ENCODE results near the gene OTX2. TPM values are rescaled to one million over a fixed set of nuclear protein-coding genes. Genes with fewer than 3 reads are reported as not detected.

The OTX2 gene
- total RNA-seq, 2 experiments from 2014 or later: not detected

GRCh38 chr14:56807386-56808109 lies 2.7 kb downstream of the OTX2 start:
- POLR2A ChIA-PET: no interaction called here
- no TSS peak for BruUV-seq (replicated peaks)
- Histone ChIP-seq H3K36me3 (ENCODE audit: insufficient read depth, low read length) (no peaks in the 10 kb centered on the region), H3K9me2 (ENCODE audit: insufficient read depth, low read length) (no peaks in the 10 kb centered on the region), H3K4me3 (ENCODE audit: low read depth, low read length, poor library complexity, severe bottlenecking) (no peak overlapping the region), H3K4me1 (ENCODE audit: insufficient read depth, low read length, poor library complexity, severe bottlenecking) (no peaks in the 10 kb centered on the region), H4K20me1 (ENCODE audit: insufficient read depth, low read length) (no peaks in the 10 kb centered on the region), H3K4me2 (ENCODE audit: low read length) (no peak overlapping the region), H3K79me2 (ENCODE audit: insufficient read depth, low read depth, low read length) (no peaks in the 10 kb centered on the region), H3K27ac (ENCODE audit: low read depth, low read length, poor library complexity, severe bottlenecking) (no peak overlapping the region), H2AFZ (ENCODE audit: low read length) (no peak overlapping the region), H3K9me3 (ENCODE audit: low read length) (no peaks in the 10 kb centered on the region)
- TF ChIP-seq CTCF (conservative IDR thresholded peaks at IDR 0.05; ENCODE audit: low read length): no peak
- TF ChIP-seq EZH2phosphoT487 (IDR thresholded peaks at IDR 0.05; ENCODE audit: borderline replicate concordance, low read depth, low read length): no peak
- DNase-seq (ENCODE audit: low spot score): no peak
- CTCF ChIA-PET (ENCODE audit: unreplicated experiment): no interaction called here
- intact Hi-C loops (cut with micrococcal nuclease; ENCODE audit: unreplicated experiment): no loop called here

GRCh38 chr14:56806760-56807159 lies 3.5 kb downstream of the OTX2 start:
- BruUV-seq (replicated peaks): no TSS peak
- no peaks in the 10 kb centered on the region for H3K4me1 ChIP-seq (ENCODE audit: insufficient read depth, low read length, poor library complexity, severe bottlenecking)
- no peaks in the 10 kb centered on the region for H3K9me3 ChIP-seq (ENCODE audit: low read length)
- H3K27ac ChIP-seq (ENCODE audit: low read depth, low read length, poor library complexity, severe bottlenecking): no peak overlapping the region
- TF ChIP-seq EZH2phosphoT487 (IDR thresholded peaks at IDR 0.05; ENCODE audit: borderline replicate concordance, low read depth, low read length): no peak
- DNase-seq (ENCODE audit: low spot score): no peak
- no peak overlapping the region for H3K4me2 ChIP-seq (ENCODE audit: low read length)
- no peaks in the 10 kb centered on the region for H4K20me1 ChIP-seq (ENCODE audit: insufficient read depth, low read length)
- no peak overlapping the region for H2AFZ ChIP-seq (ENCODE audit: low read length)
- intact Hi-C loops (cut with micrococcal nuclease; ENCODE audit: unreplicated experiment): no loop called here
- POLR2A ChIA-PET: interaction anchor here (1.0 kb wide), 1 partner anchor 393 kb away, joined by 7 read pairs; no protein-coding TSS in a partner anchor
- H3K36me3 ChIP-seq (ENCODE audit: insufficient read depth, low read length): no peaks in the 10 kb centered on the region
- no peak overlapping the region for H3K4me3 ChIP-seq (ENCODE audit: low read depth, low read length, poor library complexity, severe bottlenecking)
- CTCF ChIA-PET (ENCODE audit: unreplicated experiment): no interaction called here
- H3K79me2 ChIP-seq (ENCODE audit: insufficient read depth, low read depth, low read length): no peaks in the 10 kb centered on the region
- no peaks in the 10 kb centered on the region for H3K9me2 ChIP-seq (ENCODE audit: insufficient read depth, low read length)

- Histone ChIP-seq H3K9me2 (ENCODE audit: insufficient read depth, low read length) (no peaks in the 10 kb centered on the region), H3K4me3 (ENCODE audit: low read depth, low read length, poor library complexity, severe bottlenecking) (no peak overlapping the region), H3K4me2 (ENCODE audit: low read length) (no peak overlapping the region), H3K27ac (ENCODE audit: low read depth, low read length, poor library complexity, severe bottlenecking) (no peak overlapping the region), H3K36me3 (ENCODE audit: insufficient read depth, low read length) (no peaks in the 10 kb centered on the region), H4K20me1 (ENCODE audit: insufficient read depth, low read length) (no peaks in the 10 kb centered on the region), H3K79me2 (ENCODE audit: insufficient read depth, low read depth, low read length) (no peaks in the 10 kb centered on the region), H3K4me1 (ENCODE audit: insufficient read depth, low read length, poor library complexity, severe bottlenecking) (no peaks in the 10 kb centered on the region), H3K9me3 (ENCODE audit: low read length) (no peaks in the 10 kb centered on the region), H2AFZ (ENCODE audit: low read length) (no peak overlapping the region)
- DNase-seq (ENCODE audit: low spot score): no peak
- CTCF ChIA-PET (ENCODE audit: unreplicated experiment): no interaction called here
- intact Hi-C loops (cut with micrococcal nuclease; ENCODE audit: unreplicated experiment): no loop called here
- BruUV-seq (replicated peaks): no TSS peak
- POLR2A ChIA-PET: interaction anchor here (1.0 kb wide), 1 partner anchor 394 kb away, joined by 7 read pairs; no protein-coding TSS in a partner anchor
- no peak for TF ChIP-seq EZH2phosphoT487 (IDR thresholded peaks at IDR 0.05; ENCODE audit: borderline replicate concordance, low read depth, low read length)
- no peak for TF ChIP-seq CTCF (conservative IDR thresholded peaks at IDR 0.05; ENCODE audit: low read length)
Measured at GRCh38 chr14:56805992-56806727, 4.1 kb downstream of the OTX2 start.
